IMR-90 (cell line): ENCODE data around the gene HOMEZ. TPM values are rescaled to one million over a fixed set of nuclear protein-coding genes. Genes with fewer than 3 reads are reported as not detected.

Experiments
- ATAC-seq: fragments of 200-7000 bp; cut with Tn5 transposase; 2 replicates; pipeline ENCODE4 v1.9.1; 2020; ENCODE audit warnings: low read depth, mild to moderate bottlenecking, moderate library complexity
- BruUV-seq: library from RNA; stranded (reverse); fragments of 400-500 nt; replicated peaks from 2 replicates; lab custom pipeline; 2021; lab: Mats Ljungman, UMichigan
- CTCF ChIA-PET: fragments of 300-600 bp; formaldehyde crosslinking; extraction: SDS; loops from one replicate; lab custom pipeline; 2021; ENCODE audit warnings: antibody characterized with exemption; lab: Yijun Ruan, JAX
- POLR2A ChIA-PET: fragments of 300-600 bp; sonication (Branson Sonifier 250); formaldehyde crosslinking; loops from one replicate; lab custom pipeline; 2022; ENCODE audit warnings: antibody characterized with exemption; ENCODE audit not compliant: unreplicated experiment; lab: Charles Lee
- DNase-seq: peaks from one replicate; pipeline ENCODE4 v3.0.0; 2013
- H2AFZ ChIP-seq: replicated peaks from 2 replicates; pipeline ENCODE3; 2013; ENCODE audit warnings: low read length, mild to moderate bottlenecking; ENCODE audit not compliant: poor library complexity
- H2AK5ac ChIP-seq: 2 replicates; pipeline ENCODE4 v1.6.1; 2013; ENCODE audit warnings: low read depth, low read length, inconsistent platforms
- H2AK9ac ChIP-seq: replicated peaks from 2 replicates; pipeline ENCODE3; 2013; ENCODE audit warnings: mild to moderate bottlenecking, low read depth, low read length, moderate library complexity; ENCODE audit not compliant: poor library complexity
- H2BK120ac ChIP-seq: 2 replicates; pipeline ENCODE4 v1.6.1; 2013; ENCODE audit warnings: low read depth, low read length, inconsistent platforms
- H2BK15ac ChIP-seq: 3 replicates; pipeline ENCODE4 v1.6.1; 2013; ENCODE audit warnings: low read depth, low read length, inconsistent platforms
- H2BK20ac ChIP-seq: 2 replicates; pipeline ENCODE4 v1.6.1; 2013; ENCODE audit warnings: low read depth, mild to moderate bottlenecking, inconsistent platforms, low read length, moderate library complexity
- H2BK5ac ChIP-seq: 2 replicates; pipeline ENCODE4 v1.6.1; 2013; ENCODE audit warnings: mild to moderate bottlenecking, low read depth, low read length, inconsistent platforms; ENCODE audit not compliant: poor library complexity, severe bottlenecking
- H3K14ac ChIP-seq: replicated peaks from 2 replicates; pipeline ENCODE4 v1.6.1; 2013; ENCODE audit warnings: low read depth, low read length, inconsistent platforms
- H3K18ac ChIP-seq: 2 replicates; pipeline ENCODE4 v1.6.1; 2013; ENCODE audit warnings: low read depth, low read length, control low read depth
- H3K23ac ChIP-seq: 2 replicates; pipeline ENCODE4 v1.6.1; 2013; ENCODE audit warnings: low read depth, low read length, inconsistent platforms
- H3K27ac ChIP-seq: 2 replicates; pipeline ENCODE4 v1.5.1; 2013; ENCODE audit warnings: mild to moderate bottlenecking, control low read depth, low read length; ENCODE audit not compliant: insufficient read depth
- H3K27me3 ChIP-seq: 2 replicates; pipeline ENCODE4 v1.6.1; 2013; ENCODE audit warnings: low read length; ENCODE audit not compliant: control insufficient read depth, insufficient read depth
- H3K36me3 ChIP-seq: 2 replicates; pipeline ENCODE4 v1.6.1; 2013; ENCODE audit warnings: low read length, mixed read lengths; ENCODE audit not compliant: control insufficient read depth, insufficient read depth
- H3K4ac ChIP-seq: 2 replicates; pipeline ENCODE4 v1.6.1; 2013; ENCODE audit warnings: low read depth, low read length, inconsistent platforms
- H3K4me1 ChIP-seq: 2 replicates; pipeline ENCODE4 v1.6.1; 2013; ENCODE audit warnings: low read length, mixed read lengths; ENCODE audit not compliant: control insufficient read depth, insufficient read depth
- H3K4me2 ChIP-seq: 2 replicates; pipeline ENCODE4 v1.6.1; 2013; ENCODE audit warnings: low read depth, mild to moderate bottlenecking, control low read depth, low read length, moderate library complexity
- H3K4me3 ChIP-seq: 2 replicates; pipeline ENCODE4 v1.5.1; 2013; ENCODE audit warnings: low read depth, mild to moderate bottlenecking, control low read depth, low read length, moderate library complexity; ENCODE audit not compliant: insufficient read depth
- H3K56ac ChIP-seq: 2 replicates; pipeline ENCODE4 v1.6.1; 2013; ENCODE audit warnings: low read length, inconsistent platforms; ENCODE audit not compliant: insufficient read depth; ENCODE audit errors: extremely low read depth
- H3K79me1 ChIP-seq, 2 experiments: 2 replicates each; pipeline ENCODE4 v1.6.1; 2013; ENCODE audit warnings: low read length in 2 of 2, inconsistent platforms in 1 of 2, low read depth in 1 of 2
- H3K9ac ChIP-seq: 2 replicates; pipeline ENCODE4 v1.6.1; 2013; ENCODE audit warnings: low read depth, low read length, control low read depth
- H3K9me1 ChIP-seq: 2 replicates; pipeline ENCODE4 v1.6.1; 2013; ENCODE audit warnings: low read length, inconsistent platforms; ENCODE audit not compliant: insufficient read depth
- H3K9me3 ChIP-seq: 2 replicates; pipeline ENCODE4 v1.6.1; 2013; ENCODE audit warnings: low read length; ENCODE audit not compliant: control insufficient read depth, insufficient read depth
- H4K20me1 ChIP-seq: 2 replicates; pipeline ENCODE4 v1.6.1; 2013; ENCODE audit warnings: low read length, inconsistent platforms; ENCODE audit not compliant: insufficient read depth
- H4K5ac ChIP-seq: 2 replicates; pipeline ENCODE4 v1.6.1; 2013; ENCODE audit warnings: mild to moderate bottlenecking, low read depth, low read length, control low read depth
- H4K8ac ChIP-seq, 2 experiments: 2 replicates each; pipeline ENCODE4 v1.6.1; 2013; ENCODE audit warnings: low read depth in 2 of 2, low read length in 2 of 2, control low read depth in 1 of 2, inconsistent platforms in 1 of 2
- H4K91ac ChIP-seq: 2 replicates; pipeline ENCODE4 v1.6.1; 2013; ENCODE audit warnings: low read depth, low read length, inconsistent platforms; ENCODE audit not compliant: insufficient read depth
- BHLHE40 ChIP-seq: fragments of 150-350 bp; IDR thresholded peaks from 2 replicates; pipeline ENCODE4 v1.6.1; 2016; ENCODE audit warnings: mild to moderate bottlenecking, low read depth, low read length
- CEBPB ChIP-seq: IDR thresholded peaks from 2 replicates; pipeline ENCODE4 v1.6.1; 2012; ENCODE audit warnings: low read depth, low read length, improper control_type of control experiment
- MAFK ChIP-seq: IDR thresholded peaks from 2 replicates; pipeline ENCODE4 v1.6.1; 2012; ENCODE audit warnings: low read depth, low read length, improper control_type of control experiment
- MAZ ChIP-seq: IDR thresholded peaks from 2 replicates; pipeline ENCODE4 v1.6.1; 2012; ENCODE audit warnings: low read depth, mild to moderate bottlenecking, low read length, improper control_type of control experiment, moderate library complexity, borderline replicate concordance
- MXI1 ChIP-seq: IDR thresholded peaks from 2 replicates; pipeline ENCODE4 v1.6.1; 2012; ENCODE audit warnings: low read depth, mild to moderate bottlenecking, low read length, moderate library complexity, borderline replicate concordance
- POLR2A ChIP-seq: IDR thresholded peaks from 2 replicates; pipeline ENCODE4 v1.6.1; 2012; ENCODE audit warnings: mild to moderate bottlenecking, low read depth, low read length
- RAD21 ChIP-seq: IDR thresholded peaks from 2 replicates; pipeline ENCODE4 v1.6.1; 2012; ENCODE audit warnings: low read length, improper control_type of control experiment
- RCOR1 ChIP-seq: IDR thresholded peaks from 2 replicates; pipeline ENCODE4 v1.6.1; 2012; ENCODE audit warnings: mild to moderate bottlenecking, low read length, improper control_type of control experiment; ENCODE audit not compliant: insufficient replicate concordance
- RFX5 ChIP-seq: IDR thresholded peaks from 2 replicates; pipeline ENCODE4 v1.8.0; 2012; ENCODE audit warnings: low read depth, mild to moderate bottlenecking, low read length, moderate library complexity
- SMC3 ChIP-seq: fragments of 150-350 bp; IDR thresholded peaks from 2 replicates; pipeline ENCODE4 v1.6.1; 2016; ENCODE audit warnings: low read depth, mild to moderate bottlenecking, antibody characterized with exemption, low read length, moderate library complexity
- WGBS, 2 experiments: methylation state at CpG; one replicate each; pipeline versions ENCODE4 v1.1.5 to v1.1.7; 2013; ENCODE audit warnings: missing lambda C conversion rate in 2 of 2; ENCODE audit not compliant: insufficient read length in 1 of 2; ENCODE audit errors: extremely low coverage in 2 of 2; 5-methylcytosine and 5-hydroxymethylcytosine counted together
- dilution Hi-C: fragments of 300-500 bp; cut with HindIII; formaldehyde crosslinking; loops from one replicate; pipeline ENCODE4 v1.14.3; 2018; ENCODE audit warnings: low sequenced_read_pairs; ENCODE audit not compliant: unreplicated experiment
- in situ Hi-C: fragments of 300-500 bp; cut with MboI; formaldehyde crosslinking; loops from 3 replicates; pipeline ENCODE4 v1.14.3; 2019; ENCODE audit warnings: low sequenced_read_pairs, inconsistent platforms, mixed read lengths
- intact Hi-C: fragments of 100-400 bp; cut with micrococcal nuclease; formaldehyde crosslinking; loops from 2 replicates; pipeline ENCODE4 v1.10.0; 2022
- polyA plus RNA-seq, 3 experiments: library from polyadenylated mRNA; depleted of rRNA; stranded (reverse); fragments of >200 nt; gene quantifications; 2 replicates each; pipeline ENCODE4 v1.2.3, GENCODE V29; 2012; ENCODE audit warnings: low replicate concordance in 1 of 3
- total RNA-seq: library from RNA; depleted of rRNA; stranded (reverse); fragments of >200 nt; gene quantifications from 2 replicates; pipeline ENCODE4 v1.2.3, GENCODE V29; 2012
- TF ChIP-seq, protein P1 (sequence below): fragments of 150-350 bp; IDR thresholded peaks from 2 replicates; pipeline ENCODE4 v1.6.1; 2016; ENCODE audit warnings: low read depth, mild to moderate bottlenecking, low read length, moderate library complexity, borderline replicate concordance
- TF ChIP-seq, protein P2 (sequence below): fragments of 150-350 bp; IDR thresholded peaks from 2 replicates; pipeline ENCODE4 v1.6.1; 2017; ENCODE audit warnings: mild to moderate bottlenecking, antibody characterized with exemption, low read length, low read depth

Gene HOMEZ
- total and polyA plus RNA-seq, 2 of the 4 experiments (the other 2 are of a cell fraction), result 7.7 to 9.7 TPM

DNA sequence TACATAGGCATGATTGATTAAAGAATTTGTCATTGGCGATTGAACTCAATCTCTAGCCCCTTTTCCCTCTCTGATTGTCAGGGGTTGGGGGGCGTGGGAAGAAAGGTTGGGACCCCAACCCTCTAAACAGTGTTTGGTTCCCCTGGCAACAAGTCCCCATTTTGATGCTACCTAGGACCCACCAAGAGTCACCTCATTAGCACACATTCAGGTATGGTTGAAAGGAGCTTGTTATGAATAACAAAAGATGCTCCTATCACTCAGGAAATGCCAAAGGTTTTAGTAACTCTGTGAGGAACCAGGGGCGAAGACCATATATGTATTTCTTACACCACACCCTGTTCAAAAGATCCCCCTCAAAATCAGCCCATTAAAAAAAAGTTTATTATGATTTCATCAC is 33.9 kb downstream of the HOMEZ start:
- Histone ChIP-seq H2BK20ac (no peak overlapping the region), H3K4me3 (no peak overlapping the region), H3K79me1 (no peaks in the 10 kb centered on the region), H3K9ac (no peak overlapping the region), H2AK5ac (no peak overlapping the region), H3K56ac (no peak overlapping the region), H3K4me1 (no peaks in the 10 kb centered on the region), H4K20me1 (no peaks in the 10 kb centered on the region), H3K9me3 (no peaks in the 10 kb centered on the region), H3K4ac (no peak overlapping the region), H4K91ac (no peak overlapping the region), H3K18ac (no peak overlapping the region), H4K5ac (no peak overlapping the region), H3K36me3 (no peaks in the 10 kb centered on the region), H2AFZ (no peak overlapping the region), H2AK9ac (no peak overlapping the region), H3K9me1 (no peaks in the 10 kb centered on the region), H3K27ac (no peak overlapping the region), H2BK15ac (no peak overlapping the region), H4K8ac (no peak overlapping the region), H3K27me3 (peaks cover 11% of the 10 kb centered on the region), H3K14ac (no peak overlapping the region), H2BK5ac (no peak overlapping the region), H3K23ac (no peak overlapping the region), H2BK120ac (no peak overlapping the region), H3K4me2 (no peak overlapping the region)
- intact Hi-C loops (no loop called here), dilution Hi-C loops (no loop called here), in situ Hi-C loops (no loop called here)
- no TSS peak for BruUV-seq
- no peak for TF ChIP-seq RAD21
- TF ChIP-seq CEBPB, result no peak
- no peak for TF ChIP-seq BHLHE40
- TF ChIP-seq SMC3, result no peak
- TF ChIP-seq, protein P1, sequence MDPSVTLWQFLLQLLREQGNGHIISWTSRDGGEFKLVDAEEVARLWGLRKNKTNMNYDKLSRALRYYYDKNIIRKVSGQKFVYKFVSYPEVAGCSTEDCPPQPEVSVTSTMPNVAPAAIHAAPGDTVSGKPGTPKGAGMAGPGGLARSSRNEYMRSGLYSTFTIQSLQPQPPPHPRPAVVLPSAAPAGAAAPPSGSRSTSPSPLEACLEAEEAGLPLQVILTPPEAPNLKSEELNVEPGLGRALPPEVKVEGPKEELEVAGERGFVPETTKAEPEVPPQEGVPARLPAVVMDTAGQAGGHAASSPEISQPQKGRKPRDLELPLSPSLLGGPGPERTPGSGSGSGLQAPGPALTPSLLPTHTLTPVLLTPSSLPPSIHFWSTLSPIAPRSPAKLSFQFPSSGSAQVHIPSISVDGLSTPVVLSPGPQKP, result no peak
- TF ChIP-seq RFX5, result no peak
- no peak for TF ChIP-seq POLR2A
- TF ChIP-seq MXI1, result no peak
- TF ChIP-seq RCOR1, result no peak
- TF ChIP-seq, protein P2, sequence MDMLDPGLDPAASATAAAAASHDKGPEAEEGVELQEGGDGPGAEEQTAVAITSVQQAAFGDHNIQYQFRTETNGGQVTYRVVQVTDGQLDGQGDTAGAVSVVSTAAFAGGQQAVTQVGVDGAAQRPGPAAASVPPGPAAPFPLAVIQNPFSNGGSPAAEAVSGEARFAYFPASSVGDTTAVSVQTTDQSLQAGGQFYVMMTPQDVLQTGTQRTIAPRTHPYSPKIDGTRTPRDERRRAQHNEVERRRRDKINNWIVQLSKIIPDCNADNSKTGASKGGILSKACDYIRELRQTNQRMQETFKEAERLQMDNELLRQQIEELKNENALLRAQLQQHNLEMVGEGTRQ, result no peak
- no peak for TF ChIP-seq MAFK
- no peak for TF ChIP-seq MAZ
- DNase-seq (no peak), ATAC-seq (no peak)
- WGBS, 2 experiments, result no CpG with 5 or more reads among the region's 3 CpGs
- ChIA-PET POLR2A (no interaction called here), CTCF (no interaction called here)
